Pancreas (tissue), 10 donors: ENCODE measurements around the gene DPP3. TPM values are rescaled to one million over a fixed set of nuclear protein-coding genes. Genes with fewer than 3 reads are reported as not detected.

Source experiments
- ATAC-seq, 4 donors: fragments of 200-7000 bp; cut with Tn5 transposase; one replicate each; pipeline versions ENCODE4 v1.8.0 to v1.9.1; 2020; ENCODE audit warnings: mild to moderate bottlenecking in 4 of 4, moderate library complexity in 4 of 4
- DNase-seq, 6 donors: peaks; one replicate each; pipeline ENCODE4 v3.0.0-alpha.2; 2020
- FAIRE-seq: peaks from 2 replicates; lab custom pipeline; 2012; peaks lifted over from hg19 to GRCh38; lab: Jason Lieb, UNC
- H3K27ac ChIP-seq, 4 donors: fragments of 200-600 bp; sonication (generic); 1 replicate in 3 of 4; 2 replicates in 1 of 4; pipeline versions ENCODE4 v1.5.0 to v1.8.0; 2020
- H3K27me3 ChIP-seq, 4 donors: fragments of 200-600 bp; one replicate each; pipeline ENCODE4 v1.8.0; 2021
- H3K36me3 ChIP-seq, 3 donors: fragments of 200-600 bp; sonication (generic) in 1 of 3; one replicate each; pipeline versions ENCODE4 v1.5.0 to v1.8.0; 2020 to 2021
- H3K4me1 ChIP-seq, 3 donors: fragments of 200-600 bp; one replicate each; pipeline ENCODE4 v1.8.0; 2021
- H3K4me3 ChIP-seq, 4 donors: fragments of 200-600 bp; sonication (generic) in 2 of 4; one replicate each; pipeline versions ENCODE4 v1.5.0 to v1.8.0; 2020 to 2021
- H3K9me3 ChIP-seq, 4 donors: fragments of 200-600 bp; one replicate each; pipeline ENCODE4 v1.8.0; 2021
- whole genome bisulfite sequencing, 2 donors: extraction: QIAGEN DNeasy Blood & Tissue Kit; methylation state at CpG; one replicate each; pipeline ENCODE4 v1.1.7; 2013; 5-methylcytosine and 5-hydroxymethylcytosine counted together
- intact Hi-C, 3 donors: fragments of 100-400 bp; cut with DNase I; formaldehyde crosslinking; loops; one replicate each; pipeline versions ENCODE4 v1.11.1 to v1.14.2; 2022
- polyA plus RNA-seq, 2 donors: library from polyadenylated mRNA; stranded (reverse); fragments of 200-250 nt; gene quantifications; one replicate each; pipeline ENCODE4 v1.2.3, GENCODE V29; 2013
- total RNA-seq, 6 donors: library from RNA; stranded (reverse); fragmentation: NEBNext Ultra II Directional in 4 of 6; extraction: Animal tissue kit (Norgen Biotek cat#: 25700) in 4 of 6; gene quantifications; one replicate each; pipeline versions ENCODE4 v1.2.1 to v1.2.4, GENCODE V29; 2021 to 2023
- TF ChIP-seq, protein P1 (sequence below), 4 donors: fragments of 200-600 bp; sonication (generic) in 3 of 4; IDR thresholded peaks; one replicate each; pipeline versions ENCODE4 v1.5.0 to v1.8.0; 2021; ENCODE audit warnings: antibody characterized with exemption in 4 of 4
- donor health status: healthy with polysubstance abuse.
- donor health status: DM: no; HTN: no; CAD: no; lungs with moderate emphysema.
- donor health status: DM: no; HTN: no; CAD: no.
- donor health status: control.
- donor health status: control.
- donor health status: Bipolar disorder and iron deficiency.
- donor health status: DM: yes; HTN: yes; CAD: no.
- donor health status: DM: no; HTN: no; CAD: no.
- donor health status: DM: no; HTN: no; CAD: no.
- donor health status: DM: yes; HTN: yes; CAD: no.

DPP3 gene
- total and polyA plus RNA-seq, 8 donors, result 8.5 to 27.0 (median 20.7) TPM

DNA sequence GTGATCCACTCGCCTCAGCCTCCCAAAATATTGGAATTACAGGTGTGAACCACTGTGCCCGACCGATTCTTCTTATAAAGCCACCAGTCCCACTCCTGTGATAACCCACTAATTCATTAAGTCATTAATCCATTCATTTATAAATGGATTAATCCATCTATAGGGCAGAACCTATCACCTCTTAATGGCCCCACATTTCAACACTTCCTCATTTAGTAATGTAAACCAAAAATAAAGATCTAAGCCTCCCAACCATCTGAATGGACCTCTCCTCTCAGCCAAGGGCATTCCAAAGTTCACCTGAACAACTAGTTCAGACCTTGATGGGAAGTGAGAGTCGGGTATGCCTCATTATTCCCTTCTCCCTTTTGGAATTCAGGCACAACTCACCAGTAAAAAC, 31.7 kb upstream of the DPP3 start:
- 53 to 63% methylated on average over 4 of the region's 4 CpGs for WGBS, 2 donors
- intact Hi-C loops, result no loop called here
- ATAC-seq (no peak), FAIRE-seq (no peak), DNase-seq (no peak)
- TF ChIP-seq, protein P1, sequence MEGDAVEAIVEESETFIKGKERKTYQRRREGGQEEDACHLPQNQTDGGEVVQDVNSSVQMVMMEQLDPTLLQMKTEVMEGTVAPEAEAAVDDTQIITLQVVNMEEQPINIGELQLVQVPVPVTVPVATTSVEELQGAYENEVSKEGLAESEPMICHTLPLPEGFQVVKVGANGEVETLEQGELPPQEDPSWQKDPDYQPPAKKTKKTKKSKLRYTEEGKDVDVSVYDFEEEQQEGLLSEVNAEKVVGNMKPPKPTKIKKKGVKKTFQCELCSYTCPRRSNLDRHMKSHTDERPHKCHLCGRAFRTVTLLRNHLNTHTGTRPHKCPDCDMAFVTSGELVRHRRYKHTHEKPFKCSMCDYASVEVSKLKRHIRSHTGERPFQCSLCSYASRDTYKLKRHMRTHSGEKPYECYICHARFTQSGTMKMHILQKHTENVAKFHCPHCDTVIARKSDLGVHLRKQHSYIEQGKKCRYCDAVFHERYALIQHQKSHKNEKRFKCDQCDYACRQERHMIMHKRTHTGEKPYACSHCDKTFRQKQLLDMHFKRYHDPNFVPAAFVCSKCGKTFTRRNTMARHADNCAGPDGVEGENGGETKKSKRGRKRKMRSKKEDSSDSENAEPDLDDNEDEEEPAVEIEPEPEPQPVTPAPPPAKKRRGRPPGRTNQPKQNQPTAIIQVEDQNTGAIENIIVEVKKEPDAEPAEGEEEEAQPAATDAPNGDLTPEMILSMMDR (IDR thresholded peaks at IDR 0.05), result no peak
- Histone ChIP-seq H3K4me3 (no peak overlapping the region), H3K36me3 (no peaks in the 10 kb centered on the region), H3K4me1 (no peaks in the 10 kb centered on the region), H3K9me3 (no peaks in the 10 kb centered on the region), H3K27ac (no peak overlapping the region), H3K27me3 (no peaks in the 10 kb centered on the region)

DNA sequence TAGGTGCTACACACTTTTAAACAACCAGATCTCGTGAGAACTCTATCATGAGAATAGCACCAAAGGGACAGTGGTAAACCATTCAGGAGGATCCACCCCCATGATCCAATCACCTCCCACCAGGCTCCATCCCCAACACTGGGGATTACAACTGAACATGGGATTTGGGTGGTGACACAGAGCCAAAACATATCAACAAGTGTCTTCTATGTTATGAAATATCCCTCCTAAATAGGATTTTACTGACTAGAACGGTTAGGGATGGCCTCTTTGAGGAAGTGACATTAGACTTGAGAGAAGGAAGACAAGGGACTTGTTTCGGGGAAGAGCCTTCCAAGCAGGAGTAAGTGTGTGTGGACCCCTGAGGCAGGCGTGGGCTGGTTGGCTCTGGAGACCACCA, 29.7 kb upstream of the DPP3 start:
- FAIRE-seq, result no peak
- no peaks in the 10 kb centered on the region for H3K27me3 ChIP-seq
- H3K9me3 ChIP-seq, result no peaks in the 10 kb centered on the region
- intact Hi-C loops, result no loop called here
- TF ChIP-seq, protein P1 (IDR thresholded peaks at IDR 0.05), result no peak
- no peak for DNase-seq
- 44 to 56% methylated on average over 4 of the region's 4 CpGs for WGBS, 2 donors
- H3K4me3 ChIP-seq, result no peak overlapping the region
- no peak overlapping the region for H3K27ac ChIP-seq
- H3K36me3 ChIP-seq, result no peaks in the 10 kb centered on the region
- H3K4me1 ChIP-seq, result no peaks in the 10 kb centered on the region
- ATAC-seq, result no peak

DNA sequence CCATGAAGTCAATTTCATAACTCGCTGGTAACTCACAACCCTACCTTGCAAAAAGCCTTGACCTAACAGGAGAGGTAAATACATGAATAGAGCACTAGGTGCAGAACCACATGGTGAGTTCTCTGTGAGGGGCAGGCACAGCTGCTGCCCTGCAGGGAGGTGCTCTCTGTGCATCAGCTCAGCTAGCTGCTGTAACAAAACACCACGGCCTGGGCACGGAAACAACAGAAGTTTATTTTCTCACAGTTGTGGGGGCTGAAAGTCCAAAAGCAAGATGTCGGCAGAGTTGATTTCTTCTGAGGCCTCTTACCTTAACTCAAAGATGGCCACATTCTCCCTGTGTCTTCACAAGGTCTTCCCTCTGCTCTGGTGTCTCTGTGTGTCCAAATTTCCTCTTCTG, 28.6 kb upstream of the DPP3 start:
- 62 to 63% methylated on average over 4 of the region's 4 CpGs for WGBS, 2 donors
- no peak for DNase-seq
- Histone ChIP-seq H3K27ac (no peak overlapping the region), H3K36me3 (no peaks in the 10 kb centered on the region), H3K9me3 (no peaks in the 10 kb centered on the region), H3K4me1 (no peaks in the 10 kb centered on the region), H3K4me3 (no peak overlapping the region), H3K27me3 (no peaks in the 10 kb centered on the region)
- intact Hi-C loops, result no loop called here
- TF ChIP-seq, protein P1 (IDR thresholded peaks at IDR 0.05), result no peak
- no peak for ATAC-seq
- no peak for FAIRE-seq

DNA sequence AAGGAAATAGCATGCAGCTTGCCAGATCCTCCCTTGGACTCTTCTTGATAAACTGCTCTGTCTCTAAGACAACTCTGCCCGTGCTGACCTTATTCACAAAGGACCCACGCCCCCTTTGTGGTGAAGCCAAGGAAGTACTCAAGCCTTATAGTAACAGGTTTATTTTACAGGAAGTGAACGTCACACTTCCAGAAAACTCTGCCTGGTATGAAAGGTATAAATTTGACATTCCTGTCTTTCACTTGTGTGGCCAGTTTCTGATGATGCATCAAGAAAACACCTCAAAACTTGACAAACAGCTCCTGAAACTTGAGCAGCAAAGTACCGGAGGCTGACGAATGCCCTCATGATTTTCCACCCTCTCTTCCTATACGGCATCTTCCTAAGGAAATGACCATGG, 26.0 kb upstream of the DPP3 start:
- intact Hi-C loops, result no loop called here
- ATAC-seq (no peak), FAIRE-seq (no peak), DNase-seq (no peak)
- no peaks in the 10 kb centered on the region for H3K27me3 ChIP-seq
- 29 to 33% methylated on average over 6 of the region's 6 CpGs for WGBS, 2 donors
- no peak overlapping the region for H3K4me3 ChIP-seq
- H3K27ac ChIP-seq, result no peak overlapping the region
- no peaks in the 10 kb centered on the region for H3K9me3 ChIP-seq
- no peaks in the 10 kb centered on the region for H3K4me1 ChIP-seq
- no peaks in the 10 kb centered on the region for H3K36me3 ChIP-seq
- TF ChIP-seq, protein P1 (IDR thresholded peaks at IDR 0.05), result no peak

DNA sequence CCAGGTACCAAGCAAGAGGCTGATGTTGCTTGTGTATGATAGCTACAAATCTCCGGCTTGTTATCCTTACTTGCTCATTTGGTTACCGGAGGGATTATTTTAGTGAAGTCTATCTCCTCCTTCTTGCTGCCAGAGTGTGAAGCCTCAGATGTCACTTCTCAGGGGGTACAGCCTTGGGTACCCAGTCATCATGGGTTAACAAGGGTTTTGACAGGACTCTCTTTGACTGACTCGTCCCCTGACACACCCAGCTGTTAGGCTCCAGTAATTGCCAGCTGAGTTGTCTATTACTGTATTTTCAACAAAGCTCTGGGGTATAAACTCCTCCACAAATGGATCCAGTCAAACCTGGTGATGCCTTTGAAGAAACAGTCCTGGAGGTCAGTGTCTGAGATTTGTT, 25.4 kb upstream of the DPP3 start:
- Histone ChIP-seq H3K27me3 (no peaks in the 10 kb centered on the region), H3K27ac (no peak overlapping the region), H3K9me3 (no peaks in the 10 kb centered on the region), H3K36me3 (no peaks in the 10 kb centered on the region), H3K4me3 (no peak overlapping the region), H3K4me1 (no peaks in the 10 kb centered on the region)
- DNase-seq (no peak), ATAC-seq (no peak), FAIRE-seq (no peak)
- intact Hi-C loops, result no loop called here
- 32 to 47% methylated on average over 3 of the region's 3 CpGs for WGBS, 2 donors
- TF ChIP-seq, protein P1 (IDR thresholded peaks at IDR 0.05), result no peak
